ENCODE data around the gene ASTL.

DNA sequence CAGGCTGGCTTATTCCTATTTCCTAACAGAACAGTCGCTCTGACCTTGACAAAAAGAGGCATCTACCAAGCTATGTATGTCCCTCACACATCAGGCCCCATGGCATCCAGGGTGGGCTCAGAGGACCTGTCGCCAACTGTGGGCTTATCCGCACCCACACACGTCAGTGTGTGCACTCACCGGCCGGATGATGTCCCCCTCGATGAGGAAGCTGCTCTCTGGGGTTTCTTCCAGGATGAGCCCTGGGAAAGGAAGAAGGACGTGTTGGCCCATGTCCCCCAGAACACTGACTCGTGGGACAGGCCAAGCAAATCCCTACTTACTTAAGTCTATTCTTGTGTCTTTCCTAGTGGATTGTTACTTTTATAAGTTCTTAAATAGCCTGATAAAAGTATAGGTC, 3.1 kb downstream of the ASTL start:
- TF ChIP-seq YY1 (IDR thresholded peaks at IDR 0.05; ENCODE audit: extremely low read depth, insufficient replicate concordance, low read depth, low read length) (no peak), CTCF (IDR thresholded peaks at IDR 0.05 in 2 of 3, conservative IDR thresholded peaks at IDR 0.05 in 1 of 3; ENCODE audit: borderline replicate concordance in 1 of 3, insufficient read depth in 1 of 3, low read depth in 2 of 3, low read length in 2 of 3) (no peak), TCF7L2 (IDR thresholded peaks at IDR 0.05; ENCODE audit: borderline replicate concordance, extremely low read depth, insufficient read depth, insufficient read length) (no peak), POLR2A (IDR thresholded peaks at IDR 0.05; ENCODE audit: borderline replicate concordance, extremely low read depth, insufficient read depth, insufficient read length) (no peak), ELF1 (IDR thresholded peaks at IDR 0.05; ENCODE audit: borderline replicate concordance, low read depth) (no peak), EZH2phosphoT487 (IDR thresholded peaks at IDR 0.05; ENCODE audit: borderline replicate concordance) (no peak)
